H1 (cell line): ENCODE data around the gene CACNA2D1. TPM values are rescaled to one million over a fixed set of nuclear protein-coding genes. Genes with fewer than 3 reads are reported as not detected.

Experiments
- CTCF ChIA-PET: fragments of 300-600 bp; sonication (Branson Sonifier 250); formaldehyde crosslinking; loops from one replicate; lab custom pipeline; 2021; ENCODE audit not compliant: partially characterized antibody; lab: Charles Lee
- POLR2A ChIA-PET: fragments of 300-600 bp; sonication (Branson Sonifier 250); formaldehyde crosslinking; loops from one replicate; lab custom pipeline; 2021; ENCODE audit warnings: inconsistent platforms; ENCODE audit not compliant: partially characterized antibody; lab: Charles Lee
- DNase-seq, 2 experiments: peaks; one replicate each; pipeline versions ENCODE4 v3.0.0 to v3.0.0-alpha.2; 2010 to 2022; ENCODE audit warnings: low spot score in 2 of 2, low read depth in 1 of 2, mixed read lengths in 1 of 2
- FAIRE-seq: peaks from 2 replicates; lab custom pipeline; 2011; peaks lifted over from hg19 to GRCh38; lab: Jason Lieb, UNC
- H2AFZ ChIP-seq: 2 replicates; pipeline ENCODE4 v1.8.1; 2012; ENCODE audit warnings: low read length, inconsistent platforms
- H2AK5ac ChIP-seq: 2 replicates; pipeline ENCODE4 v1.6.1; 2013; ENCODE audit warnings: low read depth, low read length
- H2BK120ac ChIP-seq: replicated peaks from 2 replicates; pipeline ENCODE3; 2013; ENCODE audit warnings: low read depth, low read length, inconsistent platforms
- H2BK12ac ChIP-seq: 2 replicates; pipeline ENCODE4 v1.6.1; 2013; ENCODE audit warnings: low read depth, low read length
- H2BK15ac ChIP-seq: 2 replicates; pipeline ENCODE4 v1.6.1; 2013; ENCODE audit warnings: low read length
- H2BK20ac ChIP-seq: 2 replicates; pipeline ENCODE4 v1.6.1; 2013; ENCODE audit warnings: low read length
- H2BK5ac ChIP-seq: 2 replicates; pipeline ENCODE4 v1.6.1; 2013; ENCODE audit warnings: low read depth, low read length
- H3K14ac ChIP-seq: 2 replicates; pipeline ENCODE4 v1.6.1; 2013; ENCODE audit warnings: inconsistent platforms; ENCODE audit not compliant: insufficient read length
- H3K18ac ChIP-seq: 2 replicates; pipeline ENCODE4 v1.6.1; 2013; ENCODE audit warnings: low read length; ENCODE audit errors: extremely low read depth
- H3K23ac ChIP-seq: 2 replicates; pipeline ENCODE4 v1.6.1; 2013; ENCODE audit warnings: inconsistent platforms; ENCODE audit not compliant: insufficient read length
- H3K23me2 ChIP-seq: 2 replicates; pipeline ENCODE4 v1.6.1; 2013; ENCODE audit warnings: low read depth, low read length
- H3K27ac ChIP-seq: 2 replicates; pipeline ENCODE4 v1.6.1; 2011; ENCODE audit warnings: low read depth, low read length, inconsistent platforms
- H3K27me3 ChIP-seq, 4 experiments: replicated peaks in 1 of 4; 1 replicate in 1 of 4; 2 replicates in 3 of 4; pipeline versions ENCODE4 v1.6.1 to v1.8.1; 2011 to 2013; ENCODE audit warnings: low read length in 3 of 4, mild to moderate bottlenecking in 3 of 4, inconsistent platforms in 2 of 4, mixed read lengths in 2 of 4, moderate library complexity in 1 of 4; ENCODE audit not compliant: control insufficient read depth in 3 of 4, insufficient read depth in 3 of 4; ENCODE audit errors: extremely low read depth in 1 of 4
- H3K36me3 ChIP-seq, 4 experiments: 2 replicates each; pipeline versions ENCODE4 v1.6.1 to v1.8.1; 2011 to 2013; ENCODE audit warnings: mild to moderate bottlenecking in 4 of 4, low read length in 3 of 4, moderate library complexity in 2 of 4, control low read depth in 1 of 4, inconsistent platforms in 1 of 4; ENCODE audit not compliant: insufficient read depth in 4 of 4, control insufficient read depth in 2 of 4
- H3K4ac ChIP-seq: replicated peaks from 2 replicates; pipeline ENCODE3; 2013; ENCODE audit warnings: low read length, low read depth, mixed read lengths, inconsistent platforms; ENCODE audit not compliant: insufficient read length
- H3K4me1 ChIP-seq, 4 experiments: replicated peaks in 1 of 4; 1 replicate in 1 of 4; 2 replicates in 3 of 4; pipeline versions ENCODE4 v1.6.1 to v1.8.1; 2011 to 2013; ENCODE audit warnings: low read length in 3 of 4, inconsistent platforms in 2 of 4, mixed read lengths in 1 of 4; ENCODE audit not compliant: insufficient read depth in 4 of 4, control insufficient read depth in 3 of 4
- H3K4me2 ChIP-seq, 2 experiments: 2 replicates each; pipeline versions ENCODE4 v1.6.1 to v1.8.1; 2011 to 2013; ENCODE audit warnings: low read depth in 2 of 2, low read length in 2 of 2, control low read depth in 1 of 2, inconsistent platforms in 1 of 2, mild to moderate bottlenecking in 1 of 2; ENCODE audit not compliant: insufficient read depth in 1 of 2
- H3K4me3 ChIP-seq, 4 experiments: fragments of 200-600, 300-600 bp in 1 of 4; sonication (generic), shearing (Covaris generic), sonication (Bioruptor Twin) in 1 of 4; 2 replicates each; pipeline versions ENCODE4 v1.5.1 to v1.8.1; 2011 to 2016; ENCODE audit warnings: low read length in 4 of 4, low read depth in 3 of 4, control low read depth in 2 of 4, inconsistent platforms in 2 of 4, mild to moderate bottlenecking in 2 of 4, mixed read lengths in 1 of 4, moderate library complexity in 1 of 4; ENCODE audit not compliant: insufficient read depth in 2 of 4; ENCODE audit errors: extremely low read depth in 1 of 4
- H3K56ac ChIP-seq: replicated peaks from 2 replicates; pipeline ENCODE3; 2013; ENCODE audit warnings: low read depth, mild to moderate bottlenecking, mixed read lengths, low read length, inconsistent platforms; ENCODE audit not compliant: insufficient read length
- H3K79me1 ChIP-seq: 2 replicates; pipeline ENCODE4 v1.6.1; 2013; ENCODE audit warnings: low read depth, low read length, control low read depth
- H3K79me2 ChIP-seq, 2 experiments: 2 replicates each; pipeline versions ENCODE4 v1.6.1 to v1.8.1; 2012 to 2013; ENCODE audit warnings: low read length in 2 of 2, mild to moderate bottlenecking in 2 of 2, inconsistent platforms in 1 of 2; ENCODE audit not compliant: insufficient read depth in 2 of 2, control insufficient read depth in 1 of 2
- H3K9ac ChIP-seq, 4 experiments: replicated peaks in 1 of 4; 1 replicate in 1 of 4; 2 replicates in 3 of 4; pipeline versions ENCODE4 v1.6.1 to v1.8.1; 2011 to 2013; ENCODE audit warnings: low read depth in 3 of 4, low read length in 3 of 4, control low read depth in 2 of 4, mild to moderate bottlenecking in 2 of 4, moderate library complexity in 2 of 4, inconsistent platforms in 1 of 4; ENCODE audit errors: extremely low read depth in 1 of 4
- H3K9me3 ChIP-seq, 2 experiments: 2 replicates each; pipeline versions ENCODE4 v1.6.1 to v1.8.1; 2012 to 2013; ENCODE audit warnings: mild to moderate bottlenecking in 2 of 2, moderate library complexity in 2 of 2, control low read depth in 1 of 2, inconsistent platforms in 1 of 2, low read depth in 1 of 2, low read length in 1 of 2, mixed read lengths in 1 of 2; ENCODE audit not compliant: insufficient read depth in 2 of 2
- H4K20me1 ChIP-seq, 2 experiments: replicated peaks in 1 of 2; 2 replicates each; pipeline versions ENCODE3 to v1.8.1; 2011 to 2013; ENCODE audit warnings: inconsistent platforms in 2 of 2, low read length in 2 of 2, mild to moderate bottlenecking in 1 of 2; ENCODE audit not compliant: insufficient read depth in 2 of 2, control insufficient read depth in 1 of 2
- H4K5ac ChIP-seq: 2 replicates; pipeline ENCODE4 v1.6.1; 2013; ENCODE audit warnings: low read length, low read depth, mixed read lengths, inconsistent platforms; ENCODE audit not compliant: insufficient read length
- H4K8ac ChIP-seq: 2 replicates; pipeline ENCODE4 v1.8.0; 2013; ENCODE audit warnings: mild to moderate bottlenecking, moderate library complexity, low read length, inconsistent platforms; ENCODE audit not compliant: insufficient read depth; ENCODE audit errors: extremely low read depth
- H4K91ac ChIP-seq: replicated peaks from 2 replicates; pipeline ENCODE3; 2013; ENCODE audit warnings: low read length, mixed read lengths, inconsistent platforms; ENCODE audit not compliant: insufficient read length
- HDAC2 ChIP-seq, 2 experiments: fragments of 300-600 bp in 1 of 2; sonication (generic) in 1 of 2; IDR thresholded peaks; 2 replicates each; pipeline ENCODE4 v1.6.1; 2011 to 2012; ENCODE audit warnings: low read depth in 2 of 2, low read length in 2 of 2, mild to moderate bottlenecking in 2 of 2, moderate library complexity in 2 of 2, borderline replicate concordance in 1 of 2, inconsistent platforms in 1 of 2
- SP4 ChIP-seq: IDR thresholded peaks from 2 replicates; pipeline ENCODE4 v1.6.1; 2012; ENCODE audit warnings: low read length, inconsistent platforms
- SRF ChIP-seq: IDR thresholded peaks from 2 replicates; pipeline ENCODE4 v1.6.1; 2011; ENCODE audit warnings: mild to moderate bottlenecking, low read depth, low read length, moderate library complexity
- WGBS, 2 experiments: shearing (Covaris generic) in 1 of 2; methylation state at CpG; one replicate each; pipeline versions ENCODE4 v1.1.6 to v1.1.7; 2013 to 2015; ENCODE audit warnings: low lambda C conversion rate in 2 of 2, mixed read lengths in 2 of 2, inconsistent platforms in 1 of 2, low coverage in 1 of 2, missing lambda C conversion rate in 1 of 2; ENCODE audit not compliant: insufficient replicate concordance in 2 of 2, insufficient coverage in 1 of 2, insufficient read length in 1 of 2; ENCODE audit errors: extremely low coverage in 1 of 2, missing lambda C conversion rate in 1 of 2; 5-methylcytosine and 5-hydroxymethylcytosine counted together
- polyA plus RNA-seq, 7 experiments: library from polyadenylated mRNA; depleted of rRNA in 3 of 7; stranded (reverse) in 5 of 7; unstranded in 2 of 7; fragments of >200 nt in 5 of 7; fragments of 200-250 nt in 2 of 7; gene quantifications; 1 replicate in 5 of 7; 2 replicates in 1 of 7; 4 replicates in 1 of 7; pipeline versions ENCODE4 v1.2.1 to v1.2.3, GENCODE V29; 2011 to 2013; ENCODE audit warnings: missing spikeins in 2 of 7, mixed read lengths in 2 of 7
- total RNA-seq: library from RNA; stranded (reverse); fragmentation: NEBNext Ultra II Directional; extraction: Animal tissue kit (Norgen Biotek cat#: 25700); gene quantifications from 2 replicates; pipeline ENCODE4 v1.2.1, GENCODE V29; 2021

Gene CACNA2D1
- total and polyA plus RNA-seq, 2 of the 8 experiments (the other 6 are each of a cell fraction or from before 2014, with no cell fraction given), result 4.3 to 27.3 TPM

DNA sequence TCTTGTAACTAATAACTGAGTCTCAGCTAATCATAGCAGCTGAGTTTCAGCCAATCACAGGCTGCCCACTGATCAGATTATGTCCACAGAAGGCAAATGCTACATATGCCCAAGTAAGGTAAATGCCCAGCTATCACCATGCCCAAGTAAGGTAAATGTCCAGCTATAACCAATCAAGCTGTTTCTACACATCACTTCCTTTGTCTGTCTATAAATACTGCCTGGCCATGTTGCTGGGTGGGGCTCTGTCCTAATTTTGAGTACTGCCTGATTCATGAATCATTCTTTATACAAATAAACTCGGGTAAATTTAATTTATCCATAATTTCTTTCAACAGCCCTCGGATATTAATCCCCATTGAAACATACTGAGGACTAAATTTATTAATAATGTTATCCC lies 312.4 kb downstream of the CACNA2D1 start:
- Histone ChIP-seq H2AFZ (no peak overlapping the region), H3K18ac (no peak overlapping the region), H3K79me2 (no peaks in the 10 kb centered on the region), H3K79me1 (no peaks in the 10 kb centered on the region), H3K4me2 (no peak overlapping the region), H3K9me3 (no peaks in the 10 kb centered on the region), H2BK20ac (no peak overlapping the region), H3K56ac (no peak overlapping the region), H2BK5ac (no peak overlapping the region), H3K9ac (no peak overlapping the region), H2BK12ac (no peak overlapping the region), H3K23me2 (no peaks in the 10 kb centered on the region), H3K4me3 (no peak overlapping the region)
- FAIRE-seq (no peak), DNase-seq (no peak)
- TF ChIP-seq SRF (0 out of 2 replicates have a peak, but pooled peaks have one; percentile 11), SP4 (no peak), HDAC2 (IDR thresholded peaks at IDR 0.05; ENCODE audit: borderline replicate concordance in 1 of 2, low read depth in 2 of 2, low read length in 2 of 2) (no peak)
- TF ChIP-seq, all 59 proteins: peak for 1
- Histone ChIP-seq H2AK5ac (no peak overlapping the region), H3K4me1 (no peaks in the 10 kb centered on the region; a peak in 1 of 7 replicates), H3K27me3 (peaks cover 0 to 1% (median 0%) of the 10 kb centered on the region in 4 experiments; a peak in 1 of 7 replicates), H4K20me1 (no peaks in the 10 kb centered on the region), H4K5ac (no peak overlapping the region), H3K14ac (no peak overlapping the region), H2BK120ac (no peak overlapping the region), H4K8ac (no peak overlapping the region), H3K27ac (no peak overlapping the region), H3K23ac (no peak overlapping the region), H3K4ac (no peak overlapping the region), H4K91ac (no peak overlapping the region), H3K36me3 (no peaks in the 10 kb centered on the region), H2BK15ac (no peak overlapping the region)
- 84% methylated on average over 2 of the region's 2 CpGs; no CpG with 5 or more reads in 1 of the 2 experiments for WGBS, 2 experiments
- CTCF ChIA-PET, result no interaction called here
- POLR2A ChIA-PET, result no interaction called here
